Activated CD4-positive, alpha-beta T cell treated with anti-CD3 and anti-CD28 coated beads, Interleukin-2, amount 50 U/mL, for 48 hours (primary cell): ENCODE data around the gene MON2.
A peak's percentile ranks its signal among the peaks of the same experiment; 100 is the strongest.

Experiments used
- DNase-seq, 2 experiments: peaks; one replicate each; pipeline ENCODE4 v3.0.0-alpha.2; 2020

MON2 gene

GRCh38 chr12:62618319-62618718, 151.7 kb downstream of the MON2 start:
- DNase-seq, result no peak

- DNase-seq, result no peak
These were observed 152.3 kb downstream of the MON2 start for GRCh38 chr12:62618930-62619329.

- DNase-seq, result no peak
These were observed 154.5 kb downstream of the MON2 start for GRCh38 chr12:62621101-62621638.

GRCh38 chr12:62622177-62622576, 155.6 kb downstream of the MON2 start:
- no peak for DNase-seq

- no peak for DNase-seq
These were observed 158.6 kb downstream of the MON2 start for GRCh38 chr12:62625228-62625627.

GRCh38 chr12:62627181-62627580, 160.6 kb downstream of the MON2 start:
- DNase-seq, result no peak

GRCh38 chr12:62629413-62629812, 162.8 kb downstream of the MON2 start:
- DNase-seq, result no peak

GRCh38 chr12:62629971-62630739, 163.5 kb downstream of the MON2 start:
- DNase-seq, result no peak

- peak; percentile 5 to 25 for DNase-seq
These were observed 165.1 kb downstream of the MON2 start for GRCh38 chr12:62631471-62632410.

- peak in 1 of 2 experiments; percentile 14 for DNase-seq
These were observed 165.8 kb downstream of the MON2 start for GRCh38 chr12:62632411-62632918.

GRCh38 chr12:62635649-62636048, 169.0 kb downstream of the MON2 start:
- no peak for DNase-seq

GRCh38 chr12:62637679-62638078, 171.1 kb downstream of the MON2 start:
- no peak for DNase-seq

- DNase-seq, result peak; percentile 40 to 58
These were observed 174.4 kb downstream of the MON2 start for GRCh38 chr12:62640910-62641448.

- DNase-seq, result no peak
These were observed 175.9 kb downstream of the MON2 start for GRCh38 chr12:62642486-62642885.

GRCh38 chr12:62643486-62643885, 176.9 kb downstream of the MON2 start:
- DNase-seq, result no peak

- no peak for DNase-seq
These were observed 179.9 kb downstream of the MON2 start for GRCh38 chr12:62646566-62646965.

GRCh38 chr12:62647586-62647985, 181.0 kb downstream of the MON2 start:
- no peak for DNase-seq

GRCh38 chr12:62649412-62650138, 182.9 kb downstream of the MON2 start:
- DNase-seq, result no peak
